Keratinocyte (primary cell): ENCODE results near the gene FOXM1. TPM values are rescaled to one million over a fixed set of nuclear protein-coding genes. Genes with fewer than 3 reads are reported as not detected.

Experiments
- DNase-seq: peaks from one replicate; pipeline ENCODE4 v3.0.0-alpha.2; 2011; ENCODE audit warnings: low read depth, missing footprints, low spot score
- FAIRE-seq: peaks from 2 replicates; lab custom pipeline; 2011; peaks lifted over from hg19 to GRCh38; lab: Jason Lieb, UNC
- H2AFZ ChIP-seq: 2 replicates; pipeline ENCODE4 v1.6.0; 2012; ENCODE audit warnings: low read length, control low read depth, inconsistent platforms; ENCODE audit not compliant: control insufficient read depth
- H3K27ac ChIP-seq: 2 replicates; pipeline ENCODE4 v1.5.1; 2011; ENCODE audit warnings: low read length; ENCODE audit not compliant: control insufficient read depth, insufficient read depth
- H3K27me3 ChIP-seq: 3 replicates; pipeline ENCODE4 v1.6.0; 2011; ENCODE audit warnings: low read length; ENCODE audit not compliant: control insufficient read depth, insufficient read depth; ENCODE audit errors: extremely low read depth
- H3K36me3 ChIP-seq, 2 experiments: 2 replicates in 1 of 2; 3 replicates in 1 of 2; pipeline ENCODE4 v1.5.1; 2011; ENCODE audit warnings: low read length in 2 of 2, mild to moderate bottlenecking in 1 of 2; ENCODE audit not compliant: control insufficient read depth in 2 of 2, insufficient read depth in 2 of 2; ENCODE audit errors: extremely low read depth in 1 of 2
- H3K4me1 ChIP-seq: 3 replicates; pipeline ENCODE4 v1.5.1; 2011; ENCODE audit warnings: low read length; ENCODE audit not compliant: control insufficient read depth, insufficient read depth; ENCODE audit errors: extremely low read depth
- H3K4me2 ChIP-seq: 3 replicates; pipeline ENCODE4 v1.6.0; 2011; ENCODE audit warnings: low read depth, low read length; ENCODE audit not compliant: control insufficient read depth, insufficient read depth; ENCODE audit errors: extremely low read depth
- H3K4me3 ChIP-seq, 3 experiments: fragments of 200-600 bp in 1 of 3; sonication (generic) in 1 of 3; 2 replicates in 2 of 3; 3 replicates in 1 of 3; pipeline ENCODE4 v1.5.1; 2011 to 2016; ENCODE audit warnings: low read length in 3 of 3, mild to moderate bottlenecking in 3 of 3, control low read depth in 2 of 3, inconsistent platforms in 1 of 3, low read depth in 1 of 3, mixed read lengths in 1 of 3, mixed run types in 1 of 3, moderate library complexity in 1 of 3; ENCODE audit not compliant: control insufficient read depth in 2 of 3, insufficient read depth in 2 of 3; ENCODE audit errors: extremely low read depth in 1 of 3
- H3K79me2 ChIP-seq: 2 replicates; pipeline ENCODE4 v1.6.0; 2012; ENCODE audit warnings: low read length; ENCODE audit not compliant: control insufficient read depth, insufficient read depth
- H3K9ac ChIP-seq: 3 replicates; pipeline ENCODE4 v1.6.0; 2011; ENCODE audit warnings: low read length; ENCODE audit not compliant: control insufficient read depth, insufficient read depth; ENCODE audit errors: extremely low read depth
- H3K9me1 ChIP-seq: 3 replicates; pipeline ENCODE4 v1.6.0; 2011; ENCODE audit warnings: low read length; ENCODE audit not compliant: control insufficient read depth, insufficient read depth; ENCODE audit errors: extremely low read depth
- H3K9me3 ChIP-seq: 2 replicates; pipeline ENCODE4 v1.5.1; 2012; ENCODE audit warnings: low read depth, low read length; ENCODE audit not compliant: control insufficient read depth
- H4K20me1 ChIP-seq: 3 replicates; pipeline ENCODE4 v1.6.0; 2011; ENCODE audit warnings: low read length; ENCODE audit not compliant: control insufficient read depth, insufficient read depth; ENCODE audit errors: extremely low read depth
- CTCF ChIP-seq, 3 experiments: IDR thresholded peaks in 1 of 3; conservative IDR thresholded peaks in 1 of 3; optimal IDR thresholded peaks in 1 of 3; 2 replicates in 2 of 3; 3 replicates in 1 of 3; pipeline versions ENCODE3 to v1.5.1; 2011; ENCODE audit warnings: low read length in 3 of 3, mild to moderate bottlenecking in 3 of 3, moderate library complexity in 2 of 3, control low read depth in 1 of 3, inconsistent platforms in 1 of 3; ENCODE audit not compliant: insufficient read depth in 2 of 3; ENCODE audit errors: extremely low read depth in 1 of 3
- EZH2 ChIP-seq: IDR thresholded peaks from one replicate; pipeline ENCODE4 v1.6.1; 2012; ENCODE audit warnings: inconsistent platforms, mild to moderate bottlenecking, low read length, moderate library complexity
- dilution Hi-C: fragments of 300-500 bp; cut with MboI; formaldehyde crosslinking; loops from one replicate; pipeline ENCODE4 v1.7.0; 2020; ENCODE audit warnings: low sequenced_read_pairs; ENCODE audit not compliant: extremely low pct_ligation_motif_present
- polyA plus RNA-seq, 5 experiments: library from polyadenylated mRNA; depleted of rRNA in 3 of 5; stranded (reverse) in 3 of 5; stranded (forward) in 1 of 5; unstranded in 1 of 5; fragments of >200 nt; gene quantifications; 1 replicate in 1 of 5; 2 replicates in 3 of 5; 3 replicates in 1 of 5; pipeline versions ENCODE4 v1.2.1 to v1.2.3, GENCODE V29; 2011 to 2012; ENCODE audit warnings: missing spikeins in 2 of 5, low read depth in 1 of 5, low replicate concordance in 1 of 5

Gene FOXM1
- polyA plus RNA-seq, 1 donor (not counting 4 experiments of a cell fraction or from before 2014, with no cell fraction given): 9.0 TPM

DNA sequence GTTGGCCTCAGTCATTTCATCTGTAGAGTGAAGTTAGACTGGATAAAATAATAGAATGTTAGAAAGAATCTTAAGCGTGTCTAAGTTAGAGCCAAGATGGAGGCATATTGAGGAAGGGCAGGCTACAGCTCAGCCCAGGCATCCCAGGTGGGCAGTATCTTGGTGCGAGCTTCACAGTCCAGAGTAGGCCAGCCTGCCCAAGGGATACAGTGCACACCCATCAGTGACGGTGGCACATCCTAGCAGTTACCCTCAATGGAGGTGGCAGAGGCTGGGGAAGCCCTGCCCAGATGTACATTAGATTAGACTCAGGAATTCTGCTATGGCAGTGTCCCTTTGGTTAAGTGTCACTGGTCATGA is 35.2 kb upstream of the FOXM1 start:
- no peaks in the 10 kb centered on the region for H3K27me3 ChIP-seq
- no peak overlapping the region for H3K27ac ChIP-seq
- no peak for TF ChIP-seq EZH2
- no peak for TF ChIP-seq CTCF (optimal IDR thresholded peaks at IDR 0.05 in 1 of 3, IDR thresholded peaks at IDR 0.05 in 1 of 3, conservative IDR thresholded peaks at IDR 0.05 in 1 of 3; ENCODE audit: extremely low read depth in 1 of 3, insufficient read depth in 2 of 3, low read length in 3 of 3)
- H3K36me3 ChIP-seq: peaks cover 0 to 8% of the 10 kb centered on the region in 2 experiments
- no peaks in the 10 kb centered on the region for H4K20me1 ChIP-seq
- no peak overlapping the region for H2AFZ ChIP-seq
- no peak for FAIRE-seq
- H3K4me2 ChIP-seq: no peak overlapping the region
- H3K9me3 ChIP-seq: no peaks in the 10 kb centered on the region
- dilution Hi-C loops: no loop called here
- H3K4me1 ChIP-seq: no peaks in the 10 kb centered on the region
- no peak for DNase-seq
- no peak overlapping the region for H3K9ac ChIP-seq
- peaks cover 4% of the 10 kb centered on the region for H3K79me2 ChIP-seq
- H3K9me1 ChIP-seq: no peaks in the 10 kb centered on the region
- no peak overlapping the region for H3K4me3 ChIP-seq

DNA sequence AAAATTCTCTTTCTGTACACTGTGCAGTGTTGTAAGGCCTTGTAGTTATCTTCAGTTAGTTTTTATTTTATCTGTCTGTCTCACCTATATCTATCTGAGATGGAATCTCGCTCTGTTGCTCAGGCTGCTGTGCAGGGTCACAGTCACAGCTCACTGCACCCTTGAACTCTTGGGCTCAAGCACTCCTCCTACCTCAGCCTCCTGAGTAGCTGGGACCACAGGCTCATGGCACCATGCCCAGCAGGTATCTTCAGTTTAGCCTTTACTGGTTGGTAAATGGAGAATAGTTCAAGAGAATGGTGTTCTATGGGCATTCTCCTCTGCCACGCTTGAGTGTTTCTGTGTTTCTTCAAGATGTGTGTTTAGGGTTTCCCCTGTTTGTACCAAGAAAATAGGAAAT is 27.3 kb upstream of the FOXM1 start:
- H3K4me3 ChIP-seq: no peak overlapping the region
- no peaks in the 10 kb centered on the region for H3K9me3 ChIP-seq
- dilution Hi-C loops: no loop called here
- no peak overlapping the region for H2AFZ ChIP-seq
- TF ChIP-seq CTCF (optimal IDR thresholded peaks at IDR 0.05 in 1 of 3, IDR thresholded peaks at IDR 0.05 in 1 of 3, conservative IDR thresholded peaks at IDR 0.05 in 1 of 3; ENCODE audit: extremely low read depth in 1 of 3, insufficient read depth in 2 of 3, low read length in 3 of 3) (no peak), EZH2 (no peak)
- no peak for FAIRE-seq
- H3K4me1 ChIP-seq: peaks cover 5% of the 10 kb centered on the region
- H3K9ac ChIP-seq: no peak overlapping the region
- no peaks in the 10 kb centered on the region for H3K27me3 ChIP-seq
- peaks cover 8% of the 10 kb centered on the region for H3K79me2 ChIP-seq
- no peaks in the 10 kb centered on the region for H3K36me3 ChIP-seq
- H4K20me1 ChIP-seq: no peaks in the 10 kb centered on the region
- no peak for DNase-seq
- no peak overlapping the region for H3K27ac ChIP-seq
- no peak overlapping the region for H3K4me2 ChIP-seq
- no peaks in the 10 kb centered on the region for H3K9me1 ChIP-seq
